Occipital lobe (tissue), 2 donors: ENCODE data around the gene KCNH8. TPM values are rescaled to one million over a fixed set of nuclear protein-coding genes. Genes with fewer than 3 reads are reported as not detected.
"Not testable (repeated sequence)": the region's sequence is repeated elsewhere in the genome, so short reads cannot be mapped to it uniquely, and the experiment has no call there.

Source experiments
- DNase-seq: peaks from one replicate; lab custom pipeline; 2025; lab: John Stamatoyannopoulos, UW
- total RNA-seq: library from RNA; depleted of rRNA; stranded (reverse); fragments of >200 nt; gene quantifications from one replicate; pipeline ENCODE4 v1.2.3, GENCODE V29; 2014

KCNH8 gene
- total RNA-seq, 1 donor from 2014 or later, result 13.1 TPM

GRCh38 chr3:19173945-19174344 is 25.6 kb downstream of the KCNH8 start:
- DNase-seq, result no peak

GRCh38 chr3:19183584-19183983 is 35.3 kb downstream of the KCNH8 start:
- no peak for DNase-seq

GRCh38 chr3:19190126-19190525 is 41.8 kb downstream of the KCNH8 start:
- no peak for DNase-seq

GRCh38 chr3:19190602-19191001 is 42.3 kb downstream of the KCNH8 start:
- no peak for DNase-seq

GRCh38 chr3:19199131-19199530 is 50.8 kb downstream of the KCNH8 start:
- no peak for DNase-seq

GRCh38 chr3:19202303-19202702 is 54.0 kb downstream of the KCNH8 start:
- peak; percentile 40 for DNase-seq

GRCh38 chr3:19202754-19203153 is 54.4 kb downstream of the KCNH8 start:
- no peak for DNase-seq

GRCh38 chr3:19206540-19206939 is 58.2 kb downstream of the KCNH8 start:
- DNase-seq, result no peak

- no peak for DNase-seq
Observed at GRCh38 chr3:19213603-19214220, 65.4 kb downstream of the KCNH8 start.

- DNase-seq, result no peak
Observed at GRCh38 chr3:19215427-19215826, 67.1 kb downstream of the KCNH8 start.

- DNase-seq, result no peak
Observed at GRCh38 chr3:19216669-19217337, 68.5 kb downstream of the KCNH8 start.

- DNase-seq, result no peak
Observed at GRCh38 chr3:19220311-19220710, 72.0 kb downstream of the KCNH8 start.

- DNase-seq, result no peak
Observed at GRCh38 chr3:19221081-19221480, 72.8 kb downstream of the KCNH8 start.

- no peak for DNase-seq
Observed at GRCh38 chr3:19226479-19226878, 78.2 kb downstream of the KCNH8 start.

GRCh38 chr3:19228167-19228566 is 79.9 kb downstream of the KCNH8 start:
- no peak for DNase-seq

- DNase-seq, result no peak
Observed at GRCh38 chr3:19229086-19229485, 80.8 kb downstream of the KCNH8 start.

- not testable (repeated sequence) for DNase-seq
Observed at GRCh38 chr3:19229881-19230280, 81.6 kb downstream of the KCNH8 start.

GRCh38 chr3:19231792-19232461 is 83.6 kb downstream of the KCNH8 start:
- no peak for DNase-seq

GRCh38 chr3:19232566-19232965 is 84.3 kb downstream of the KCNH8 start:
- no peak for DNase-seq

- not testable (repeated sequence) for DNase-seq
Observed at GRCh38 chr3:19233882-19234784, 85.8 kb downstream of the KCNH8 start.

GRCh38 chr3:19248143-19248542 is 99.8 kb downstream of the KCNH8 start:
- no peak for DNase-seq

GRCh38 chr3:19248767-19249166 is 100.5 kb downstream of the KCNH8 start:
- DNase-seq, result no peak
